Neural crest cell (in vitro differentiated cells): Measurements from ENCODE around the gene CADPS. TPM values are rescaled to one million over a fixed set of nuclear protein-coding genes. Genes with fewer than 3 reads are reported as not detected.

Source experiments
- DNase-seq: peaks from one replicate; pipeline ENCODE4 v3.0.0; 2021; ENCODE audit warnings: low read depth, mixed read lengths, low spot score
- H3K27ac Mint-ChIP-seq: one replicate; pipeline ENCODE4 v1.8.0; 2021; ENCODE audit warnings: mild to moderate bottlenecking, mixed read lengths; ENCODE audit not compliant: unreplicated experiment
- H3K27me3 Mint-ChIP-seq: 2 replicates; pipeline ENCODE4 v1.8.0; 2021; ENCODE audit warnings: low read depth, mild to moderate bottlenecking, mixed read lengths
- H3K36me3 Mint-ChIP-seq: 2 replicates; pipeline ENCODE4 v1.8.0; 2021; ENCODE audit warnings: low read depth, mild to moderate bottlenecking, mixed read lengths
- H3K4me1 Mint-ChIP-seq: 2 replicates; pipeline ENCODE4 v1.8.0; 2021; ENCODE audit warnings: mixed read lengths
- H3K4me3 Mint-ChIP-seq: one replicate; pipeline ENCODE4 v1.8.0; 2021; ENCODE audit warnings: mild to moderate bottlenecking, mixed read lengths
- H3K9me3 Mint-ChIP-seq: 2 replicates; pipeline ENCODE4 v1.8.0; 2021; ENCODE audit warnings: mixed read lengths
- CTCF ChIP-seq: fragments of 200-600 bp; sonication (generic); conservative IDR thresholded peaks from 2 replicates; pipeline ENCODE4 v1.5.0; 2021; ENCODE audit warnings: antibody characterized with exemption, mild to moderate bottlenecking
- total RNA-seq: library from RNA; stranded (reverse); gene quantifications from 2 replicates; pipeline ENCODE4 v1.2.1, GENCODE V29; 2021

The CADPS gene
- total RNA-seq, 1 donor from 2014 or later = 9.3 TPM

GRCh38 chr3:62529230-62529629 is 346.0 kb downstream of the CADPS start:
- no peaks in the 10 kb centered on the region for H3K36me3 Mint-ChIP-seq
- H3K4me3 Mint-ChIP-seq = no peak overlapping the region
- no peaks in the 10 kb centered on the region for H3K9me3 Mint-ChIP-seq
- peaks cover 53% of the 10 kb centered on the region for H3K27me3 Mint-ChIP-seq
- DNase-seq = peak; percentile 65
- no peak overlapping the region for H3K27ac Mint-ChIP-seq
- no peaks in the 10 kb centered on the region for H3K4me1 Mint-ChIP-seq
- no peak for TF ChIP-seq CTCF

- no peak for TF ChIP-seq CTCF
- no peaks in the 10 kb centered on the region for H3K4me1 Mint-ChIP-seq
- H3K36me3 Mint-ChIP-seq = no peaks in the 10 kb centered on the region
- H3K4me3 Mint-ChIP-seq = no peak overlapping the region
- DNase-seq = no peak
- no peak overlapping the region for H3K27ac Mint-ChIP-seq
- H3K9me3 Mint-ChIP-seq = no peaks in the 10 kb centered on the region
- H3K27me3 Mint-ChIP-seq = peaks cover 48% of the 10 kb centered on the region
Observed at GRCh38 chr3:62527474-62527873, 347.7 kb downstream of the CADPS start.

- no peaks in the 10 kb centered on the region for H3K9me3 Mint-ChIP-seq
- peaks cover 39% of the 10 kb centered on the region for H3K27me3 Mint-ChIP-seq
- H3K27ac Mint-ChIP-seq = no peak overlapping the region
- H3K36me3 Mint-ChIP-seq = no peaks in the 10 kb centered on the region
- no peak overlapping the region for H3K4me3 Mint-ChIP-seq
- no peaks in the 10 kb centered on the region for H3K4me1 Mint-ChIP-seq
- no peak for DNase-seq
- TF ChIP-seq CTCF = no peak
Observed at GRCh38 chr3:62525281-62525680, 349.9 kb downstream of the CADPS start.

DNA sequence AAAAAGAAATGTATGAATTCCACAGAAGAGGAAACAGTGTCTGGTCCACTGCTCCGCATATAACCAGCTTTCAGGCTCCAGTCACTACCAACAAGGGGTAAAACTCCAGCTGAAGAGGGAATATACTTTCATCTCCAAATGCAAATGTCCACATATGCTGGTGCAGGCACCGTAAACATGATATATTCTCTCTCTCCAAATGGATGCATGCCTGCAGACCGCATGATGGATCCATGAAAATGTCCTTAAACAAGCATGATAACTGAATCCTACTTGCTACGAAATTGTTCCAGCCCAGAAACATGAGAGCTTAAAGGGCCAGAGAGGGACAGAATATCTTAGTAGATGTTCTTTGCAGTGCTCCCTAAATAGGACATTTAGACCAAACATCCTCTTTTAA is 351.5 kb downstream of the CADPS start:
- no peak for TF ChIP-seq CTCF

DNA sequence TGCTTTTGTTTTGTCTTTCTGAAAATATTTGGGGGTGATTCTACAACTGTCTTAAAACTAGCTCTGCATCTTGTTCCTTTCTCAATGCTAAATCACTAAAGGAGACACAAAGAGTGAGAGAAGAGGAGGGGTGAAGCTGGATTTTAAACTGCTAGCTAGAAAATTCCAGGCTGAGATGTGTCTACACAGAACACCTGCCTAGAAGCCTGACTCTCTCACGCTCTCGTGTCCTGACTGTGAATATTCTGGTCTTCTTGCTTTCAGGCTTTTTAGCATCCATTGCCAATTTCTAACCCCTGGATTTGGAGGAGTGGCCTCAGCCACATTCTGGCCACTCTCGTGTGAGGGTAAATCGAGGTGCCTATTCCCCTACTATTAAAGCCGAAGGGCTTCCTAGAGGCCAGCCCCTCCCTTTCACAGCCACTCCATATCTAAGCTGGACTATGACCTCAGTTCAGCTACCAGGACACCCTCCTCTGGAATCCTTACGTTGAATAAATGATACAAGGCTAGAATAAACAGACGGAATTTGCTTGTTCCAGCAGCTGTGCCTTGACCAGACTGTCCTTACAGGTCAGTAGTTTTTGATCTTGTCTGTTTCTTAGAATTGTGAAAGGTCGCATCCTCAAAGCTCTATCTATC is 353.6 kb downstream of the CADPS start:
- no peak overlapping the region for H3K4me3 Mint-ChIP-seq
- no peaks in the 10 kb centered on the region for H3K9me3 Mint-ChIP-seq
- H3K36me3 Mint-ChIP-seq = no peaks in the 10 kb centered on the region
- H3K4me1 Mint-ChIP-seq = no peaks in the 10 kb centered on the region
- no peak for TF ChIP-seq CTCF
- H3K27ac Mint-ChIP-seq = no peak overlapping the region
- peaks cover 42% of the 10 kb centered on the region for H3K27me3 Mint-ChIP-seq
- no peak for DNase-seq

More for the DNA sequence above, 351.5 kb downstream of the CADPS start:
- Mint-ChIP-seq H3K36me3 (no peaks in the 10 kb centered on the region), H3K4me3 (no peak overlapping the region), H3K27ac (no peak overlapping the region), H3K9me3 (no peaks in the 10 kb centered on the region), H3K27me3 (peaks cover 34% of the 10 kb centered on the region), H3K4me1 (no peaks in the 10 kb centered on the region)
- DNase-seq = no peak
